Neural cell (in vitro differentiated cells): ENCODE measurements around the gene SKA3. TPM values are rescaled to one million over a fixed set of nuclear protein-coding genes. Genes with fewer than 3 reads are reported as not detected.
"Not testable (repeated sequence)": the region's sequence is repeated elsewhere in the genome, so short reads cannot be mapped to it uniquely, and the experiment has no call there.

ENCODE experiments used
- H2AFZ ChIP-seq: fragments of 200-600, 300-800 bp; sonication (generic), shearing (Covaris generic); 2 replicates; pipeline ENCODE4 v1.6.0; 2014; ENCODE audit warnings: low read depth, mild to moderate bottlenecking, antibody characterized with exemption, low read length, moderate library complexity
- H3F3A ChIP-seq: fragments of 200-600 bp; shearing (Covaris generic); 2 replicates; pipeline ENCODE4 v1.6.1; 2016; ENCODE audit warnings: mild to moderate bottlenecking, moderate library complexity, mixed read lengths, antibody characterized with exemption, low read length; ENCODE audit not compliant: insufficient read depth, poor library complexity, severe bottlenecking
- H3K27ac ChIP-seq: fragments of 200-600, 300-800 bp; sonication (generic), shearing (Covaris generic); 2 replicates; pipeline ENCODE4 v1.5.1; 2014; ENCODE audit warnings: mild to moderate bottlenecking, low read length, moderate library complexity
- H3K27me3 ChIP-seq: fragments of 300-800, 200-600 bp; sonication (generic), shearing (Covaris generic); 2 replicates; pipeline ENCODE4 v1.6.0; 2014; ENCODE audit warnings: mild to moderate bottlenecking, low read depth, low read length, moderate library complexity; ENCODE audit not compliant: insufficient read depth
- H3K36me3 ChIP-seq: fragments of 300-800, 200-600 bp; sonication (generic), shearing (Covaris generic); 2 replicates; pipeline ENCODE4 v1.5.1; 2014; ENCODE audit warnings: mild to moderate bottlenecking, antibody characterized with exemption, low read length, moderate library complexity; ENCODE audit not compliant: insufficient read depth
- H3K4me2 ChIP-seq: fragments of 300-800, 200-600 bp; sonication (generic), shearing (Covaris generic); 2 replicates; pipeline ENCODE4 v1.6.0; 2014; ENCODE audit warnings: mild to moderate bottlenecking, low read length
- H3K4me3 ChIP-seq: fragments of 300-800, 200-600 bp; sonication (generic), shearing (Covaris generic); 2 replicates; pipeline ENCODE4 v1.5.1; 2014; ENCODE audit warnings: mild to moderate bottlenecking, low read length, moderate library complexity
- H3K79me2 ChIP-seq: fragments of 200-600 bp; shearing (Covaris generic); replicated peaks from 2 replicates; pipeline ENCODE4 v1.6.0; 2014; ENCODE audit warnings: mild to moderate bottlenecking, low read length, moderate library complexity; ENCODE audit not compliant: insufficient read depth
- H3K9ac ChIP-seq: fragments of 300-800, 200-600 bp; sonication (generic), shearing (Covaris generic); 2 replicates; pipeline ENCODE4 v1.6.1; 2016; ENCODE audit warnings: mild to moderate bottlenecking, low read length, mixed read lengths
- H3K9me2 ChIP-seq: fragments of 200-600 bp; shearing (Covaris generic); 2 replicates; pipeline ENCODE4 v1.6.1; 2016; ENCODE audit warnings: mild to moderate bottlenecking, low read length, mixed read lengths; ENCODE audit not compliant: insufficient read depth
- H3K9me3 ChIP-seq: fragments of 200-600, 300-800 bp; sonication (generic), shearing (Covaris generic); 2 replicates; pipeline ENCODE4 v1.6.1; 2016; ENCODE audit warnings: mild to moderate bottlenecking, mixed run types, low read length, moderate library complexity, mixed read lengths
- H4K20me1 ChIP-seq: fragments of 200-600 bp; shearing (Covaris generic); 2 replicates; pipeline ENCODE4 v1.6.1; 2016; ENCODE audit warnings: mild to moderate bottlenecking, mixed run types; ENCODE audit not compliant: insufficient read depth
- CTCF ChIP-seq: fragments of 450-650 bp; IDR thresholded peaks from 2 replicates; pipeline ENCODE4 v1.5.1; 2014; ENCODE audit warnings: antibody characterized with exemption, mild to moderate bottlenecking, moderate library complexity; ENCODE audit not compliant: poor library complexity, severe bottlenecking
- EP300 ChIP-seq: fragments of 450-650 bp; conservative IDR thresholded peaks from 2 replicates; pipeline ENCODE4 v1.6.1; 2014; ENCODE audit warnings: antibody characterized with exemption, mild to moderate bottlenecking, moderate library complexity; ENCODE audit not compliant: poor library complexity, severe bottlenecking
- EZH2 ChIP-seq: fragments of 200-600, 300-800 bp; shearing (Covaris generic), sonication (generic); IDR thresholded peaks from 2 replicates; pipeline ENCODE4 v1.6.1; 2014; ENCODE audit warnings: antibody characterized with exemption, low read length, borderline replicate concordance, mild to moderate bottlenecking; ENCODE audit not compliant: insufficient read depth, poor library complexity, severe bottlenecking
- MXI1 ChIP-seq: fragments of 450-650 bp; conservative IDR thresholded peaks from 2 replicates; pipeline ENCODE4 v1.6.1; 2014; ENCODE audit warnings: antibody characterized with exemption, mild to moderate bottlenecking; ENCODE audit not compliant: poor library complexity, severe bottlenecking
- POLR2AphosphoS5 ChIP-seq: IDR thresholded peaks from 2 replicates; pipeline ENCODE4 v1.6.1; 2012
- RAD21 ChIP-seq: fragments of 450-650 bp; conservative IDR thresholded peaks from 2 replicates; pipeline ENCODE4 v1.6.1; 2014; ENCODE audit warnings: antibody characterized with exemption, mild to moderate bottlenecking, moderate library complexity
- SMC3 ChIP-seq: fragments of 450-650 bp; conservative IDR thresholded peaks from 2 replicates; pipeline ENCODE4 v1.6.1; 2014; ENCODE audit warnings: antibody characterized with exemption, mild to moderate bottlenecking, moderate library complexity; ENCODE audit not compliant: poor library complexity
- TAF1 ChIP-seq: IDR thresholded peaks from 2 replicates; pipeline ENCODE4 v1.6.1; 2012; ENCODE audit warnings: low read depth
- polyA plus RNA-seq: library from polyadenylated mRNA; depleted of rRNA; stranded (reverse); fragments of >200 nt; gene quantifications from 2 replicates; pipeline ENCODE4 v1.2.3, GENCODE V29; 2014
- TF ChIP-seq, protein P1 (sequence below): IDR thresholded peaks from 2 replicates; pipeline ENCODE4 v1.6.1; 2012; ENCODE audit warnings: borderline replicate concordance

The SKA3 gene
- polyA plus RNA-seq, 1 donor from 2014 or later: 1.3 TPM

DNA sequence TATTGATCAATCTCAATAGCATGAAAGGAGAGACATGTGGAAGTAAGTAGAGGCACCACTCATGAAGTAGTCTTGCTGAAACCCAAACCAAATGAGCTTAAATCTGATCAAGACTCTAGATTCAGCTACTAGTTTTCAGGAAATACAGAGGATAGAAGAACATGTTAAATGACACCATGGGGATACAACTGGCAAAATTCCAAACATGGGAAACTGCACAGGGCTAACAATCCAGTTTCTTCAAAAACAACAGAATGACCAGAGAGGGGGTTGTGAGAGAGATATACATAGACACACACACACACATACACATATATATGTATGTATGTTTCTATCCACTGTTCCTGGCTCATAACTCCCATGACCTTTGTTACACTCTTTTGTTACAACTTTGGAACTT lies 44.9 kb upstream of the SKA3 start:
- no peak overlapping the region for H3K27ac ChIP-seq
- H3K9ac ChIP-seq: no peak overlapping the region
- no peak overlapping the region for H3K4me2 ChIP-seq
- H3F3A ChIP-seq: no peaks in the 10 kb centered on the region
- no peak for TF ChIP-seq SMC3
- no peak for TF ChIP-seq EP300
- TF ChIP-seq MXI1: no peak
- no peak for TF ChIP-seq EZH2
- TF ChIP-seq CTCF: no peak
- TF ChIP-seq POLR2AphosphoS5: no peak
- TF ChIP-seq TAF1: no peak
- TF ChIP-seq RAD21: no peak
- TF ChIP-seq, protein P1, sequence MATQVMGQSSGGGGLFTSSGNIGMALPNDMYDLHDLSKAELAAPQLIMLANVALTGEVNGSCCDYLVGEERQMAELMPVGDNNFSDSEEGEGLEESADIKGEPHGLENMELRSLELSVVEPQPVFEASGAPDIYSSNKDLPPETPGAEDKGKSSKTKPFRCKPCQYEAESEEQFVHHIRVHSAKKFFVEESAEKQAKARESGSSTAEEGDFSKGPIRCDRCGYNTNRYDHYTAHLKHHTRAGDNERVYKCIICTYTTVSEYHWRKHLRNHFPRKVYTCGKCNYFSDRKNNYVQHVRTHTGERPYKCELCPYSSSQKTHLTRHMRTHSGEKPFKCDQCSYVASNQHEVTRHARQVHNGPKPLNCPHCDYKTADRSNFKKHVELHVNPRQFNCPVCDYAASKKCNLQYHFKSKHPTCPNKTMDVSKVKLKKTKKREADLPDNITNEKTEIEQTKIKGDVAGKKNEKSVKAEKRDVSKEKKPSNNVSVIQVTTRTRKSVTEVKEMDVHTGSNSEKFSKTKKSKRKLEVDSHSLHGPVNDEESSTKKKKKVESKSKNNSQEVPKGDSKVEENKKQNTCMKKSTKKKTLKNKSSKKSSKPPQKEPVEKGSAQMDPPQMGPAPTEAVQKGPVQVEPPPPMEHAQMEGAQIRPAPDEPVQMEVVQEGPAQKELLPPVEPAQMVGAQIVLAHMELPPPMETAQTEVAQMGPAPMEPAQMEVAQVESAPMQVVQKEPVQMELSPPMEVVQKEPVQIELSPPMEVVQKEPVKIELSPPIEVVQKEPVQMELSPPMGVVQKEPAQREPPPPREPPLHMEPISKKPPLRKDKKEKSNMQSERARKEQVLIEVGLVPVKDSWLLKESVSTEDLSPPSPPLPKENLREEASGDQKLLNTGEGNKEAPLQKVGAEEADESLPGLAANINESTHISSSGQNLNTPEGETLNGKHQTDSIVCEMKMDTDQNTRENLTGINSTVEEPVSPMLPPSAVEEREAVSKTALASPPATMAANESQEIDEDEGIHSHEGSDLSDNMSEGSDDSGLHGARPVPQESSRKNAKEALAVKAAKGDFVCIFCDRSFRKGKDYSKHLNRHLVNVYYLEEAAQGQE: no peak
- H2AFZ ChIP-seq: no peak overlapping the region
- no peaks in the 10 kb centered on the region for H3K27me3 ChIP-seq
- H4K20me1 ChIP-seq: no peaks in the 10 kb centered on the region
- H3K36me3 ChIP-seq: no peaks in the 10 kb centered on the region
- no peaks in the 10 kb centered on the region for H3K9me3 ChIP-seq
- no peaks in the 10 kb centered on the region for H3K9me2 ChIP-seq
- no peak overlapping the region for H3K4me3 ChIP-seq
- no peaks in the 10 kb centered on the region for H3K79me2 ChIP-seq

DNA sequence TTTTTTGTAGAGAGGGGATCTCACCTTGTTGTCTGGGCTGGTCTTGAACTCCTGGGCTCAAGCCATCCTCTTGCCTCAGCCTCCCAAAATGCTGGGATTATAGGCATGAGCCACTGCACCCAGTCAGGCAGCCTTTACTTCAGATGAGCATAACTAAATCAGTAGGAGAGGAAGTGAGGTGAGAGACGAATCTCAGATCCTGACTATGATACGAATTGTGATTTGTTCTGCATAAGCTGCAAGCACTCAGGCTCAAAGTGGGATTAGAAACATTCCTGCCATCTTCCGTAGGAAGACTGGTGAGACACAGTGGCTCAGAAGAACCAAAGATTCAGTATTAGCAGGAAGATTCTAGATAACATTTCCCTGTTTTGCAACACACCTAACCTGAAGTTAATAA lies 43.4 kb upstream of the SKA3 start:
- H3K27ac ChIP-seq, H3K4me3 ChIP-seq, H3K4me2 ChIP-seq, H2AFZ ChIP-seq, H4K20me1 ChIP-seq, H3K36me3 ChIP-seq, H3K9me3 ChIP-seq, H3K79me2 ChIP-seq, H3K9me2 ChIP-seq, H3K9ac ChIP-seq, H3K27me3 ChIP-seq, H3F3A ChIP-seq: not testable (repeated sequence)

DNA sequence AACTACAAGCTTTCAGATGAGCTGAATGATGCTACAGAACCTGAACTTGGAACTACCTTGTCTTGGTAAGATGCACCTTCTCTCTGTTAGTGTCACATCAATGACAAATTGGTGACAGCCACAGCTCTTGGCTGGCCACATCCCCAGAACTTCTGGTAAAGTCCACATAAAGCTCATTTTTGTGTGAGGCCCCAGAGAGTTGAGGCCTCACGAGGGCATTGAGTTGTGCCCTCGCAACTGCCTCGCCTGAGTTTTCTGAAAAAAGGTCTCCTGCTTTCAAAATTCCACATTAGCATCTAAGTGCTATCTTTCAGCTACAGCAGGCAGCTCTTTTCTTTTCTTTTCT lies 42.7 kb upstream of the SKA3 start:
- TF ChIP-seq RAD21 (no peak), CTCF (no peak), MXI1 (no peak)
- no peak overlapping the region for H3K9ac ChIP-seq
- no peaks in the 10 kb centered on the region for H3K9me2 ChIP-seq
- no peaks in the 10 kb centered on the region for H3K9me3 ChIP-seq
- H3K79me2 ChIP-seq: no peaks in the 10 kb centered on the region
- no peaks in the 10 kb centered on the region for H4K20me1 ChIP-seq
- no peak overlapping the region for H3K4me2 ChIP-seq
- no peak overlapping the region for H3K27ac ChIP-seq
- H2AFZ ChIP-seq: no peak overlapping the region
- no peaks in the 10 kb centered on the region for H3K36me3 ChIP-seq
- no peak overlapping the region for H3K4me3 ChIP-seq
- H3F3A ChIP-seq: no peaks in the 10 kb centered on the region
- no peaks in the 10 kb centered on the region for H3K27me3 ChIP-seq
